Measurements from ENCODE around the gene FSTL1. TPM values are rescaled to one million over a fixed set of nuclear protein-coding genes. Genes with fewer than 3 reads are reported as not detected.

FSTL1 gene
- total and polyA plus RNA-seq, 2 of the 8 experiments (the other 6 are each of a cell fraction or from before 2014, with no cell fraction given): 158 to 516 TPM

DNA sequence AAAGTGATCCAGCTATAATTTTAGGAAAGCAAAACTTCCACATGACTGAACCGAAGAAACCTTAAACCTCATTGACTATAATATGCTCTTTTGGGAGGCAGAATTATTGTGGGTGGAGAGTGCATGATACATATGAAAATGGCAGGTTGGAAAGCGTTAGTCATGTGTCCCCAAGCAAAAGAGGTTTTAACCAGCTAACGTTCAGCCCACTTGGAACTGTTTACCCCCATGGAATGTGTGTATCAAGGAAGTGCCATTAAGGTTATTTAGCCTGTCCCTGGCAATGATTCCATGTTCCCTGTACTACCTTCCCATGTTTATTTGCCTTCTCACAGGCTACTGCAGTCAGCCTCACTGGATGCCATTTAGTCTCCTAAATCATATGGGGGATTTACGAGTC, 57.5 kb downstream of the FSTL1 start:
- Histone ChIP-seq H2AK5ac (ENCODE audit: low read depth, low read length) (no peak overlapping the region), H3K27me3 (replicated peaks in 1 of 4; ENCODE audit: control insufficient read depth in 3 of 4, extremely low read depth in 1 of 4, insufficient read depth in 3 of 4, low read length in 3 of 4) (no peaks in the 10 kb centered on the region), H4K91ac (replicated peaks; ENCODE audit: insufficient read length, low read length) (no peak overlapping the region), H3K14ac (ENCODE audit: insufficient read length) (no peak overlapping the region), H3K4me2 (ENCODE audit: insufficient read depth in 1 of 2, low read depth in 2 of 2, low read length in 2 of 2) (no peak overlapping the region), H3K4ac (replicated peaks; ENCODE audit: insufficient read length, low read depth, low read length) (no peak overlapping the region), H3K9me3 (ENCODE audit: insufficient read depth in 2 of 2, low read depth in 1 of 2, low read length in 1 of 2) (no peaks in the 10 kb centered on the region), H3K36me3 (ENCODE audit: control insufficient read depth in 2 of 4, insufficient read depth in 4 of 4, low read length in 3 of 4) (peaks cover 7 to 45% (median 33%) of the 10 kb centered on the region in 4 experiments; a peak in 7 of 8 replicates), H4K8ac (ENCODE audit: extremely low read depth, insufficient read depth, low read length) (no peak overlapping the region), H3K4me3 (ENCODE audit: extremely low read depth in 1 of 4, insufficient read depth in 2 of 4, low read depth in 3 of 4, low read length in 4 of 4) (no peak overlapping the region), H4K5ac (ENCODE audit: insufficient read length, low read depth, low read length) (no peak overlapping the region), H2BK120ac (replicated peaks; ENCODE audit: low read depth, low read length) (no peak overlapping the region), H3K18ac (ENCODE audit: extremely low read depth, low read length) (no peak overlapping the region), H3K56ac (replicated peaks; ENCODE audit: insufficient read length, low read depth, low read length) (no peak overlapping the region), H4K20me1 (replicated peaks in 1 of 2; ENCODE audit: control insufficient read depth in 1 of 2, insufficient read depth in 2 of 2, low read length in 2 of 2) (no peaks in the 10 kb centered on the region), H3K9ac (replicated peaks in 1 of 4; ENCODE audit: extremely low read depth in 1 of 4, low read depth in 3 of 4, low read length in 3 of 4) (no peak overlapping the region), H2BK20ac (ENCODE audit: low read length) (no peak overlapping the region), H2BK12ac (ENCODE audit: low read depth, low read length) (no peak overlapping the region), H2BK15ac (ENCODE audit: low read length) (no peak overlapping the region), H2BK5ac (ENCODE audit: low read depth, low read length) (no peak overlapping the region), H3K79me2 (ENCODE audit: control insufficient read depth in 1 of 2, insufficient read depth in 2 of 2, low read length in 2 of 2) (no peaks in the 10 kb centered on the region), H3K23ac (ENCODE audit: insufficient read length) (no peak overlapping the region), H3K4me1 (replicated peaks in 1 of 4; ENCODE audit: control insufficient read depth in 3 of 4, insufficient read depth in 4 of 4, low read length in 3 of 4) (no peaks in the 10 kb centered on the region), H3K27ac (ENCODE audit: low read depth, low read length) (no peak overlapping the region), H3K79me1 (ENCODE audit: low read depth, low read length) (no peaks in the 10 kb centered on the region), H2AFZ (ENCODE audit: low read length) (no peak overlapping the region), H3K23me2 (ENCODE audit: low read depth, low read length) (no peaks in the 10 kb centered on the region)
- TF ChIP-seq ASH2L (IDR thresholded peaks at IDR 0.05; ENCODE audit: low read length) (no peak), POLR2AphosphoS5 (IDR thresholded peaks at IDR 0.05; ENCODE audit: low read depth, low read length) (peak; percentile 35), POLR2A (IDR thresholded peaks at IDR 0.05; ENCODE audit: control extremely low read depth in 1 of 2, low read depth in 2 of 2, low read length in 2 of 2) (peak in 1 of 2 experiments; percentile 18; a peak in 1 of 3 replicates), POU5F1 (IDR thresholded peaks at IDR 0.05; ENCODE audit: low read depth, low read length) (no peak), SP4 (IDR thresholded peaks at IDR 0.05; ENCODE audit: low read length) (no peak), JUN (IDR thresholded peaks at IDR 0.05; ENCODE audit: low read depth, low read length) (no peak), EGR1 (IDR thresholded peaks at IDR 0.05; ENCODE audit: borderline replicate concordance, low read depth, low read length) (no peak), KDM1A (IDR thresholded peaks at IDR 0.05; ENCODE audit: borderline replicate concordance, low read length) (no peak), KDM5A (IDR thresholded peaks at IDR 0.05; ENCODE audit: low read length) (no peak)
- TF ChIP-seq, protein P1, sequence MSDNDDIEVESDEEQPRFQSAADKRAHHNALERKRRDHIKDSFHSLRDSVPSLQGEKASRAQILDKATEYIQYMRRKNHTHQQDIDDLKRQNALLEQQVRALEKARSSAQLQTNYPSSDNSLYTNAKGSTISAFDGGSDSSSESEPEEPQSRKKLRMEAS (IDR thresholded peaks at IDR 0.05): no peak
- TF ChIP-seq, protein P2, sequence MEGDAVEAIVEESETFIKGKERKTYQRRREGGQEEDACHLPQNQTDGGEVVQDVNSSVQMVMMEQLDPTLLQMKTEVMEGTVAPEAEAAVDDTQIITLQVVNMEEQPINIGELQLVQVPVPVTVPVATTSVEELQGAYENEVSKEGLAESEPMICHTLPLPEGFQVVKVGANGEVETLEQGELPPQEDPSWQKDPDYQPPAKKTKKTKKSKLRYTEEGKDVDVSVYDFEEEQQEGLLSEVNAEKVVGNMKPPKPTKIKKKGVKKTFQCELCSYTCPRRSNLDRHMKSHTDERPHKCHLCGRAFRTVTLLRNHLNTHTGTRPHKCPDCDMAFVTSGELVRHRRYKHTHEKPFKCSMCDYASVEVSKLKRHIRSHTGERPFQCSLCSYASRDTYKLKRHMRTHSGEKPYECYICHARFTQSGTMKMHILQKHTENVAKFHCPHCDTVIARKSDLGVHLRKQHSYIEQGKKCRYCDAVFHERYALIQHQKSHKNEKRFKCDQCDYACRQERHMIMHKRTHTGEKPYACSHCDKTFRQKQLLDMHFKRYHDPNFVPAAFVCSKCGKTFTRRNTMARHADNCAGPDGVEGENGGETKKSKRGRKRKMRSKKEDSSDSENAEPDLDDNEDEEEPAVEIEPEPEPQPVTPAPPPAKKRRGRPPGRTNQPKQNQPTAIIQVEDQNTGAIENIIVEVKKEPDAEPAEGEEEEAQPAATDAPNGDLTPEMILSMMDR (IDR thresholded peaks at IDR 0.05; ENCODE audit: control extremely low read depth in 1 of 3, insufficient read depth in 1 of 3, low read depth in 1 of 3, low read length in 3 of 3): no peak
- FAIRE-seq (no peak), DNase-seq (ENCODE audit: low read depth in 1 of 2, low spot score in 2 of 2) (no peak)
- CTCF ChIA-PET (ENCODE audit: partially characterized antibody): interaction anchor here (1.0 to 2.0 kb wide), 3 partner anchors 24 to 165 kb away, joined by 4 to 7 read pairs (median 5); no protein-coding TSS in a partner anchor
- WGBS, 2 experiments (ENCODE audit: extremely low coverage in 1 of 2, insufficient coverage in 1 of 2, insufficient read length in 1 of 2, insufficient replicate concordance in 2 of 2, low coverage in 1 of 2, low lambda C conversion rate in 2 of 2, missing lambda C conversion rate in 1 of 2): 65% methylated on average over 4 of the region's 4 CpGs; no CpG with 5 or more reads in 1 of the 2 experiments
- POLR2A ChIA-PET (ENCODE audit: partially characterized antibody): interaction anchor here (0.8 kb wide), 1 partner anchor 23 kb away, joined by 3 read pairs; no protein-coding TSS in a partner anchor
